GM19043 (cell line): Measurements from ENCODE around the gene SLC12A8.
A peak's percentile ranks its signal among the peaks of the same experiment; 100 is the strongest.

Source experiments
- ATAC-seq: cut with Tn5 transposase; IDR thresholded peaks from one replicate; pipeline ENCODE4 v1.9.1; 2021; ENCODE audit warnings: low read depth; ENCODE audit not compliant: unreplicated experiment

The SLC12A8 gene

GRCh38 chr3:125037498-125038150 lies 174.9 kb downstream of the SLC12A8 start:
- no peak for ATAC-seq

- ATAC-seq = peak; percentile 68
Observed at GRCh38 chr3:125035217-125035616, 177.3 kb downstream of the SLC12A8 start.

DNA sequence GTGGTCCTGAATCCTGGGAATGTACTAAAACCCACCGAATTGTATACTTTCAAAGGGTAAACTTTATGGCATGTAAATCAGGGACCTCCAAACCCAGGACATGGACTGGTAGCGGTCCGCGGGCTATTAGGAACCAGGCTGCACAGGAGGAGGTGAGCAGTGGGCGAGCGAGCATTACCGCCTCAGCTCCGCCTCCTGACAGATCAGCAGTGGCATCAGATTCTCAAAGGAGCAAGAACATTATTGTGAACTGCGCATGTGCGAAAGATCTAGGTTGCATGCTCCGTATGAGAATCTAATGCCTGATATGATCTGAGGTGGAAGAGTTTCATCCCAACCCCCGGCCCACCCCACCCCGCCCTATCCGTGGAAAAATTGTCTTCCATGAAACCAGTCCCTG lies 178.9 kb downstream of the SLC12A8 start:
- no peak for ATAC-seq

DNA sequence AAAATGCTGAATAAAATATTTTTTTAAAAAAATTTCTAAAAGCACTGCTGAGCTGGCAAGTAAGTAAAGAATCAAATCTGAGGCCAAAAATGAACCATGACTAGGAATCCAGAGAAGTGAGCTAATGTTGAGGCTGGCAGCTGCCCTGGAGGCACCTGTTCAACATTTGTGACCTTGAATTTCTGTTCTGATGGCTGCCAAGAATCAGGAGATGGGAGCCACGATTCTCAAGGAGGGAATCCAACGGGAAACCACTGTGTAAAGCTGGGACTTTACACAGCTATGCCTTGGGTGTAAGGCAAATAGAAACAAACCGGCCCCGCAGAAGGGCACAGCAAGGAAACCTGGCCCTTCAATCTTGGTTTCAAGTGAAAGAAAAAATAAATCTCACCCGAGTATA lies 179.4 kb downstream of the SLC12A8 start:
- no peak for ATAC-seq

GRCh38 chr3:125032683-125033082 lies 179.9 kb downstream of the SLC12A8 start:
- ATAC-seq = no peak
